ENCODE measurements around the gene SLX4.

SLX4 gene

GRCh38 chr16:3594316-3595109, 16.9 kb downstream of the SLX4 start:
- H2BK5ac ChIP-seq (ENCODE audit: low read length) = no peak overlapping the region
- no peak overlapping the region for H2BK120ac ChIP-seq (ENCODE audit: low read depth, low read length)
- H3K9ac ChIP-seq (ENCODE audit: low read depth, low read length, poor library complexity) = peak overlapping the region; percentile 50
- peak overlapping the region; percentile 86 for H3K23ac ChIP-seq (ENCODE audit: low read depth, low read length, poor library complexity)
- H4K91ac ChIP-seq (ENCODE audit: low read depth, low read length, poor library complexity) = no peak overlapping the region
- no peak overlapping the region for H2BK15ac ChIP-seq (ENCODE audit: low read length)
- H3K36me3 ChIP-seq (replicated peaks in 1 of 2; ENCODE audit: control insufficient read depth in 2 of 2, insufficient read depth in 2 of 2, low read length in 2 of 2) = peaks cover 21 to 68% of the 10 kb centered on the region in 2 donors
- H3K9me3 ChIP-seq (replicated peaks in 1 of 2; ENCODE audit: control insufficient read depth in 2 of 2, insufficient read depth in 1 of 2, low read depth in 1 of 2, low read length in 2 of 2) = peaks cover 4 to 8% of the 10 kb centered on the region in 2 donors
- no CpG with 5 or more reads among the region's 22 CpGs for WGBS, 2 donors (ENCODE audit: extremely low coverage in 2 of 2, insufficient read length in 2 of 2, insufficient replicate concordance in 1 of 2)
- DNase-seq (ENCODE audit: low spot score) = no peak
- H2BK12ac ChIP-seq (ENCODE audit: low read length) = no peak overlapping the region
- H3K27me3 ChIP-seq (ENCODE audit: control insufficient read depth in 3 of 3, insufficient read depth in 3 of 3, low read depth in 1 of 3, low read length in 3 of 3) = no peaks in the 10 kb centered on the region
- peak overlapping the region in 1 of 2 donors; percentile 18 for H3K4me3 ChIP-seq (ENCODE audit: low read length in 2 of 2)
- no peak overlapping the region for H3K4me2 ChIP-seq (ENCODE audit: insufficient read depth, low read length, poor library complexity, severe bottlenecking)
- no peak overlapping the region for H3K4ac ChIP-seq (ENCODE audit: low read length)
- no peak overlapping the region for H3K18ac ChIP-seq (ENCODE audit: low read length)
- H3K79me1 ChIP-seq (ENCODE audit: low read depth, low read length) = no peaks in the 10 kb centered on the region
- no peak overlapping the region for H4K8ac ChIP-seq (ENCODE audit: low read depth, low read length)
- H2AK5ac ChIP-seq (ENCODE audit: low read depth, low read length) = no peak overlapping the region
- no peak overlapping the region for H2AFZ ChIP-seq (ENCODE audit: low read length)
- H3K27ac ChIP-seq (replicated peaks; ENCODE audit: low read length) = no peak overlapping the region
- no peaks in the 10 kb centered on the region for H3K4me1 ChIP-seq (ENCODE audit: control insufficient read depth in 2 of 2, insufficient read depth in 1 of 2, low read depth in 1 of 2, low read length in 2 of 2)
- no peak overlapping the region for H3K14ac ChIP-seq (ENCODE audit: low read length)

GRCh38 chr16:3592559-3592958, 18.8 kb downstream of the SLX4 start:
- H3K4me2 ChIP-seq (ENCODE audit: insufficient read depth, low read length, poor library complexity, severe bottlenecking) = no peak overlapping the region
- no peak overlapping the region for H3K23ac ChIP-seq (ENCODE audit: low read depth, low read length, poor library complexity)
- H3K4me1 ChIP-seq (ENCODE audit: control insufficient read depth in 2 of 2, insufficient read depth in 1 of 2, low read depth in 1 of 2, low read length in 2 of 2) = no peaks in the 10 kb centered on the region
- no peak overlapping the region for H4K91ac ChIP-seq (ENCODE audit: low read depth, low read length, poor library complexity)
- peak overlapping the region; percentile 35 for H2BK12ac ChIP-seq (ENCODE audit: low read length)
- H3K36me3 ChIP-seq (replicated peaks in 1 of 2; ENCODE audit: control insufficient read depth in 2 of 2, insufficient read depth in 2 of 2, low read length in 2 of 2) = peaks cover 16 to 65% of the 10 kb centered on the region in 2 donors
- H2BK15ac ChIP-seq (ENCODE audit: low read length) = no peak overlapping the region
- WGBS, 2 donors (ENCODE audit: extremely low coverage in 2 of 2, insufficient read length in 2 of 2, insufficient replicate concordance in 1 of 2) = no CpG with 5 or more reads among the region's 12 CpGs
- H3K9ac ChIP-seq (ENCODE audit: low read depth, low read length, poor library complexity) = no peak overlapping the region
- H3K14ac ChIP-seq (ENCODE audit: low read length) = no peak overlapping the region
- no peak overlapping the region for H2BK5ac ChIP-seq (ENCODE audit: low read length)
- H3K4ac ChIP-seq (ENCODE audit: low read length) = no peak overlapping the region
- no peak for DNase-seq (ENCODE audit: low spot score)
- H4K8ac ChIP-seq (ENCODE audit: low read depth, low read length) = no peak overlapping the region
- no peak overlapping the region for H2AK5ac ChIP-seq (ENCODE audit: low read depth, low read length)
- H2AFZ ChIP-seq (ENCODE audit: low read length) = no peak overlapping the region
- H3K79me1 ChIP-seq (ENCODE audit: low read depth, low read length) = no peaks in the 10 kb centered on the region
- H2BK120ac ChIP-seq (ENCODE audit: low read depth, low read length) = no peak overlapping the region
- H3K27ac ChIP-seq (replicated peaks; ENCODE audit: low read length) = no peak overlapping the region
- no peak overlapping the region for H3K18ac ChIP-seq (ENCODE audit: low read length)
- no peaks in the 10 kb centered on the region for H3K27me3 ChIP-seq (ENCODE audit: control insufficient read depth in 3 of 3, insufficient read depth in 3 of 3, low read depth in 1 of 3, low read length in 3 of 3)
- no peak overlapping the region for H3K4me3 ChIP-seq (ENCODE audit: low read length in 2 of 2)
- no peaks in the 10 kb centered on the region for H3K9me3 ChIP-seq (replicated peaks in 1 of 2; ENCODE audit: control insufficient read depth in 2 of 2, insufficient read depth in 1 of 2, low read depth in 1 of 2, low read length in 2 of 2)

- Histone ChIP-seq H2BK120ac (ENCODE audit: low read depth, low read length) (no peak overlapping the region), H3K14ac (ENCODE audit: low read length) (no peak overlapping the region), H2BK5ac (ENCODE audit: low read length) (no peak overlapping the region), H3K27ac (replicated peaks; ENCODE audit: low read length) (no peak overlapping the region), H3K9me3 (replicated peaks in 1 of 2; ENCODE audit: control insufficient read depth in 2 of 2, insufficient read depth in 1 of 2, low read depth in 1 of 2, low read length in 2 of 2) (no peaks in the 10 kb centered on the region), H3K4ac (ENCODE audit: low read length) (no peak overlapping the region), H3K79me1 (ENCODE audit: low read depth, low read length) (no peaks in the 10 kb centered on the region), H4K91ac (ENCODE audit: low read depth, low read length, poor library complexity) (no peak overlapping the region), H3K4me1 (ENCODE audit: control insufficient read depth in 2 of 2, insufficient read depth in 1 of 2, low read depth in 1 of 2, low read length in 2 of 2) (no peaks in the 10 kb centered on the region), H2BK12ac (ENCODE audit: low read length) (no peak overlapping the region), H3K18ac (ENCODE audit: low read length) (no peak overlapping the region), H4K8ac (ENCODE audit: low read depth, low read length) (no peak overlapping the region), H2BK15ac (ENCODE audit: low read length) (no peak overlapping the region), H3K36me3 (replicated peaks in 1 of 2; ENCODE audit: control insufficient read depth in 2 of 2, insufficient read depth in 2 of 2, low read length in 2 of 2) (peaks cover 16 to 63% of the 10 kb centered on the region in 2 donors), H3K23ac (ENCODE audit: low read depth, low read length, poor library complexity) (no peak overlapping the region), H3K9ac (ENCODE audit: low read depth, low read length, poor library complexity) (no peak overlapping the region), H2AFZ (ENCODE audit: low read length) (no peak overlapping the region), H2AK5ac (ENCODE audit: low read depth, low read length) (no peak overlapping the region), H3K4me3 (ENCODE audit: low read length in 2 of 2) (no peak overlapping the region), H3K27me3 (ENCODE audit: control insufficient read depth in 3 of 3, insufficient read depth in 3 of 3, low read depth in 1 of 3, low read length in 3 of 3) (no peaks in the 10 kb centered on the region), H3K4me2 (ENCODE audit: insufficient read depth, low read length, poor library complexity, severe bottlenecking) (no peak overlapping the region)
- DNase-seq (ENCODE audit: low spot score) = no peak
- WGBS, 2 donors (ENCODE audit: extremely low coverage in 2 of 2, insufficient read length in 2 of 2, insufficient replicate concordance in 1 of 2) = no CpG with 5 or more reads among the region's 6 CpGs
These were observed 19.4 kb downstream of the SLX4 start for GRCh38 chr16:3591991-3592390.

- Histone ChIP-seq H2BK120ac (ENCODE audit: low read depth, low read length) (no peak overlapping the region), H3K18ac (ENCODE audit: low read length) (no peak overlapping the region), H4K8ac (ENCODE audit: low read depth, low read length) (no peak overlapping the region), H3K4me3 (ENCODE audit: low read length in 2 of 2) (no peak overlapping the region), H2AFZ (ENCODE audit: low read length) (no peak overlapping the region), H2BK15ac (ENCODE audit: low read length) (no peak overlapping the region), H3K9ac (ENCODE audit: low read depth, low read length, poor library complexity) (no peak overlapping the region), H3K4me2 (ENCODE audit: insufficient read depth, low read length, poor library complexity, severe bottlenecking) (no peak overlapping the region), H3K36me3 (replicated peaks in 1 of 2; ENCODE audit: control insufficient read depth in 2 of 2, insufficient read depth in 2 of 2, low read length in 2 of 2) (peaks cover 16 to 64% of the 10 kb centered on the region in 2 donors), H4K91ac (ENCODE audit: low read depth, low read length, poor library complexity) (no peak overlapping the region), H3K9me3 (replicated peaks in 1 of 2; ENCODE audit: control insufficient read depth in 2 of 2, insufficient read depth in 1 of 2, low read depth in 1 of 2, low read length in 2 of 2) (no peaks in the 10 kb centered on the region), H3K79me1 (ENCODE audit: low read depth, low read length) (no peaks in the 10 kb centered on the region), H3K14ac (ENCODE audit: low read length) (no peak overlapping the region), H3K4me1 (ENCODE audit: control insufficient read depth in 2 of 2, insufficient read depth in 1 of 2, low read depth in 1 of 2, low read length in 2 of 2) (no peaks in the 10 kb centered on the region), H2BK5ac (ENCODE audit: low read length) (no peak overlapping the region), H3K4ac (ENCODE audit: low read length) (no peak overlapping the region), H3K27ac (replicated peaks; ENCODE audit: low read length) (no peak overlapping the region), H3K23ac (ENCODE audit: low read depth, low read length, poor library complexity) (no peak overlapping the region), H2AK5ac (ENCODE audit: low read depth, low read length) (no peak overlapping the region), H2BK12ac (ENCODE audit: low read length) (no peak overlapping the region), H3K27me3 (ENCODE audit: control insufficient read depth in 3 of 3, insufficient read depth in 3 of 3, low read depth in 1 of 3, low read length in 3 of 3) (no peaks in the 10 kb centered on the region)
- DNase-seq (ENCODE audit: low spot score) = no peak
- WGBS, 2 donors (ENCODE audit: extremely low coverage in 2 of 2, insufficient read length in 2 of 2, insufficient replicate concordance in 1 of 2) = no CpG with 5 or more reads among the region's 5 CpGs
These were observed 20.0 kb downstream of the SLX4 start for GRCh38 chr16:3591436-3591803.
